ENCODE measurements around the gene FCN1. TPM values are rescaled to one million over a fixed set of nuclear protein-coding genes. Genes with fewer than 3 reads are reported as not detected.

The FCN1 gene
- total and polyA plus RNA-seq, 2 donors (not counting 1 experiment from before 2014, with no cell fraction given) = not detected

DNA sequence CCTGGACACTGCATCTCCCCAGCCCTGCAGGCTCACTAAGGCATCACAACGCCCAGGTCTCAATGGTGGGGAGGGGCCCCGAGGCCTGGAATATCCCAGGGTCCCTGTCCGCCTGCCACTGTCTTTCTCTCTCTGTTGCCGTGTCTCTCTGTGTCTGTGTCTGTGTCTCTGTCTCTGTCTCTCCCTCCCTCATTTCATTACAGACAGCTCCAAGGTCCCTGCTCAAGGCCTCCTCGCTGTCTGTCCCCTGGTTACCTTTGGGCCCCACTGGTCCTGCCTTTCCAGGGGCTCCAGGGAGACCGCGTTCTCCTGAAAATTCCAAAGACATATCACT is 3.2 kb downstream of the FCN1 start:
- Histone ChIP-seq H4K20me1 (ENCODE audit: control insufficient read depth, extremely low read depth, insufficient read depth, low read length) (no peaks in the 10 kb centered on the region), H3K27ac (ENCODE audit: insufficient read depth, low read length) (no peak overlapping the region), H3K4me1 (ENCODE audit: control insufficient read depth, extremely low read depth, insufficient read depth, low read length) (no peaks in the 10 kb centered on the region), H3K4me3 (replicated peaks in 1 of 4; ENCODE audit: control extremely low read depth in 1 of 4, insufficient read depth in 1 of 4, low read depth in 3 of 4, low read length in 4 of 4) (no peak overlapping the region), H3K36me3 (ENCODE audit: control insufficient read depth, insufficient read depth, low read length) (no peaks in the 10 kb centered on the region), H3K9me3 (ENCODE audit: control insufficient read depth, insufficient read depth, low read depth, low read length) (no peaks in the 10 kb centered on the region), H3K9ac (ENCODE audit: insufficient read depth, low read length) (no peak overlapping the region), H3K79me2 (ENCODE audit: control insufficient read depth, insufficient read depth, low read length) (no peaks in the 10 kb centered on the region), H3K27me3 (ENCODE audit: control insufficient read depth, insufficient read depth, low read length) (no peaks in the 10 kb centered on the region), H3K4me2 (ENCODE audit: extremely low read depth, insufficient read depth, low read length) (no peak overlapping the region), H2AFZ (ENCODE audit: low read length) (no peak overlapping the region)
- no peak for TF ChIP-seq EZH2 (IDR thresholded peaks at IDR 0.05; ENCODE audit: low read length, missing control alignments)
- TF ChIP-seq, protein P1, sequence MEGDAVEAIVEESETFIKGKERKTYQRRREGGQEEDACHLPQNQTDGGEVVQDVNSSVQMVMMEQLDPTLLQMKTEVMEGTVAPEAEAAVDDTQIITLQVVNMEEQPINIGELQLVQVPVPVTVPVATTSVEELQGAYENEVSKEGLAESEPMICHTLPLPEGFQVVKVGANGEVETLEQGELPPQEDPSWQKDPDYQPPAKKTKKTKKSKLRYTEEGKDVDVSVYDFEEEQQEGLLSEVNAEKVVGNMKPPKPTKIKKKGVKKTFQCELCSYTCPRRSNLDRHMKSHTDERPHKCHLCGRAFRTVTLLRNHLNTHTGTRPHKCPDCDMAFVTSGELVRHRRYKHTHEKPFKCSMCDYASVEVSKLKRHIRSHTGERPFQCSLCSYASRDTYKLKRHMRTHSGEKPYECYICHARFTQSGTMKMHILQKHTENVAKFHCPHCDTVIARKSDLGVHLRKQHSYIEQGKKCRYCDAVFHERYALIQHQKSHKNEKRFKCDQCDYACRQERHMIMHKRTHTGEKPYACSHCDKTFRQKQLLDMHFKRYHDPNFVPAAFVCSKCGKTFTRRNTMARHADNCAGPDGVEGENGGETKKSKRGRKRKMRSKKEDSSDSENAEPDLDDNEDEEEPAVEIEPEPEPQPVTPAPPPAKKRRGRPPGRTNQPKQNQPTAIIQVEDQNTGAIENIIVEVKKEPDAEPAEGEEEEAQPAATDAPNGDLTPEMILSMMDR (conservative IDR thresholded peaks at IDR 0.05 in 1 of 2, IDR thresholded peaks at IDR 0.05 in 1 of 2; ENCODE audit: low read depth in 1 of 2, low read length in 2 of 2) = no peak
- DNase-seq (ENCODE audit: low read depth in 2 of 2) = no peak

GRCh38 chr9:134913713-134914500 is 3.8 kb downstream of the FCN1 start:
- Histone ChIP-seq H3K9me3 (ENCODE audit: control insufficient read depth, insufficient read depth, low read depth, low read length) (no peaks in the 10 kb centered on the region), H3K79me2 (ENCODE audit: control insufficient read depth, insufficient read depth, low read length) (no peaks in the 10 kb centered on the region), H3K36me3 (ENCODE audit: control insufficient read depth, insufficient read depth, low read length) (no peaks in the 10 kb centered on the region), H4K20me1 (ENCODE audit: control insufficient read depth, extremely low read depth, insufficient read depth, low read length) (no peaks in the 10 kb centered on the region), H3K27ac (ENCODE audit: insufficient read depth, low read length) (no peak overlapping the region), H3K4me2 (ENCODE audit: extremely low read depth, insufficient read depth, low read length) (no peak overlapping the region), H2AFZ (ENCODE audit: low read length) (no peak overlapping the region), H3K9ac (ENCODE audit: insufficient read depth, low read length) (no peak overlapping the region), H3K4me1 (ENCODE audit: control insufficient read depth, extremely low read depth, insufficient read depth, low read length) (no peaks in the 10 kb centered on the region), H3K27me3 (ENCODE audit: control insufficient read depth, insufficient read depth, low read length) (no peaks in the 10 kb centered on the region), H3K4me3 (replicated peaks in 1 of 4; ENCODE audit: control extremely low read depth in 1 of 4, insufficient read depth in 1 of 4, low read depth in 3 of 4, low read length in 4 of 4) (no peak overlapping the region)
- no peak for DNase-seq (ENCODE audit: low read depth in 2 of 2)
- no peak for TF ChIP-seq EZH2 (IDR thresholded peaks at IDR 0.05; ENCODE audit: low read length, missing control alignments)
- TF ChIP-seq, protein P1 (conservative IDR thresholded peaks at IDR 0.05 in 1 of 2, IDR thresholded peaks at IDR 0.05 in 1 of 2; ENCODE audit: low read depth in 1 of 2, low read length in 2 of 2) = no peak

- Histone ChIP-seq H3K4me2 (ENCODE audit: extremely low read depth, insufficient read depth, low read length) (no peak overlapping the region), H3K4me3 (replicated peaks in 1 of 4; ENCODE audit: control extremely low read depth in 1 of 4, insufficient read depth in 1 of 4, low read depth in 3 of 4, low read length in 4 of 4) (no peak overlapping the region), H3K36me3 (ENCODE audit: control insufficient read depth, insufficient read depth, low read length) (no peaks in the 10 kb centered on the region), H2AFZ (ENCODE audit: low read length) (no peak overlapping the region), H3K9ac (ENCODE audit: insufficient read depth, low read length) (no peak overlapping the region), H3K27me3 (ENCODE audit: control insufficient read depth, insufficient read depth, low read length) (no peaks in the 10 kb centered on the region), H3K4me1 (ENCODE audit: control insufficient read depth, extremely low read depth, insufficient read depth, low read length) (no peaks in the 10 kb centered on the region), H3K79me2 (ENCODE audit: control insufficient read depth, insufficient read depth, low read length) (no peaks in the 10 kb centered on the region), H4K20me1 (ENCODE audit: control insufficient read depth, extremely low read depth, insufficient read depth, low read length) (no peaks in the 10 kb centered on the region), H3K27ac (ENCODE audit: insufficient read depth, low read length) (no peak overlapping the region), H3K9me3 (ENCODE audit: control insufficient read depth, insufficient read depth, low read depth, low read length) (no peaks in the 10 kb centered on the region)
- no peak for DNase-seq (ENCODE audit: low read depth in 2 of 2)
- TF ChIP-seq, protein P1 (conservative IDR thresholded peaks at IDR 0.05 in 1 of 2, IDR thresholded peaks at IDR 0.05 in 1 of 2; ENCODE audit: low read depth in 1 of 2, low read length in 2 of 2) = no peak
- no peak for TF ChIP-seq EZH2 (IDR thresholded peaks at IDR 0.05; ENCODE audit: low read length, missing control alignments)
These were observed 4.5 kb downstream of the FCN1 start for GRCh38 chr9:134913041-134913712.

Measured in fibroblast of lung (primary cell).